ENCODE results near the gene BAAT.
"Not testable (repeated sequence)": the region's sequence is repeated elsewhere in the genome, so short reads cannot be mapped to it uniquely, and the experiment has no call there.

BAAT gene

DNA sequence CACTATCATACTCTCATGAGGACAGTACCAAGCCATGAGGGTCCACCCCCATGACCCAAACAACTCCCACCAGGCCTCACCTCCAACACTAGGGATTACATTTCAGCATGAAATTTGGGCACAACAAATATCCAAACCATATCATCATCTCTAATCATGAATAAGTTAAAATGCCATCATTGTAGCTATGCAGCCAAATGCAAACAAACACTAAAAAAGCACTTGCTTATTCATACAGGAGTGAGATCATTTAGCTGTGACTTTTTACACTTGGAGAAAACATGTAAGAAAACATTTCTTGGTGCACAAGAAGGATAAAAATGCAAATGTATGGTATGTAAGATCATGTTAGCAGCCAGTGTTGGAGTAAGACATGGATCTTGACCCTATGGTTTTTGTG, 24.2 kb downstream of the BAAT start:
- DNase-seq (ENCODE audit: low read depth, low spot score): no peak

DNA sequence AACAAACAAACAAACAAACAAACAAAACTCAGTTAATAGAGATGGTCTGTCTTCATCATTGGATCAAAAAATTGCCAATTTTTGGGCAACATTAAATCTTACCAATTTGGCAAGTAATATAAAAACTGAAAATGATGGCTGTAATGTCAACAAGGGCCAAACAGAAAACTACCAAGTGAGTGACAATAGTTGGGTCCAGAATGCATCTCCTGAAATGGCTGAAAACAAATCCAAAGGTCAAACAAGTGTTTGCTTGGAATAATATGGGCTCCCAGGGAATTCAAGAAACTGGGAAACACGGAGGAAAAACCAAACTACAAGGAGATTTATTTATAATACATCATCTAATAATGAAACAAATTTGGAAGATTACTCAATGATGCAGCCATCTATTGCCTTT, 25.1 kb downstream of the BAAT start:
- DNase-seq (ENCODE audit: low read depth, low spot score): no peak

DNA sequence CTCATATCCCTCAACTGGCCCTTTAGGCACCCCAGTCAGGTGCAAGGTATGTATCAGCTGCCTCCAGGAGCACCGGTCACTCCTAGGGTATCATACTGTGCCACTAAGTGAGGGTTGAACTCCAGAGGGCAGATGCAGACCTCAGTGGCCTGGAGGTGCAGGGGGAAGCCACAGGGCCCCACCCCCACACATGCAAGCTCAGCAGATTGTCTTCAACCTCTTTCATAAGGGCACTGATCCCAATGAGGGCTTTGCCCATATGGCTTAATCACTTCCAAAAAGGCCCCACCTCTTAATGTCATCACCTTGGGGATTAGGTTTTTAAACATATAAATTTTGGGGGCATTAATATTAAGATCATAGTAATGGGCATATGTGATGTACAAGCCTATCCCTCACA, 28.2 kb downstream of the BAAT start:
- DNase-seq (ENCODE audit: low read depth, low spot score): no peak

DNA sequence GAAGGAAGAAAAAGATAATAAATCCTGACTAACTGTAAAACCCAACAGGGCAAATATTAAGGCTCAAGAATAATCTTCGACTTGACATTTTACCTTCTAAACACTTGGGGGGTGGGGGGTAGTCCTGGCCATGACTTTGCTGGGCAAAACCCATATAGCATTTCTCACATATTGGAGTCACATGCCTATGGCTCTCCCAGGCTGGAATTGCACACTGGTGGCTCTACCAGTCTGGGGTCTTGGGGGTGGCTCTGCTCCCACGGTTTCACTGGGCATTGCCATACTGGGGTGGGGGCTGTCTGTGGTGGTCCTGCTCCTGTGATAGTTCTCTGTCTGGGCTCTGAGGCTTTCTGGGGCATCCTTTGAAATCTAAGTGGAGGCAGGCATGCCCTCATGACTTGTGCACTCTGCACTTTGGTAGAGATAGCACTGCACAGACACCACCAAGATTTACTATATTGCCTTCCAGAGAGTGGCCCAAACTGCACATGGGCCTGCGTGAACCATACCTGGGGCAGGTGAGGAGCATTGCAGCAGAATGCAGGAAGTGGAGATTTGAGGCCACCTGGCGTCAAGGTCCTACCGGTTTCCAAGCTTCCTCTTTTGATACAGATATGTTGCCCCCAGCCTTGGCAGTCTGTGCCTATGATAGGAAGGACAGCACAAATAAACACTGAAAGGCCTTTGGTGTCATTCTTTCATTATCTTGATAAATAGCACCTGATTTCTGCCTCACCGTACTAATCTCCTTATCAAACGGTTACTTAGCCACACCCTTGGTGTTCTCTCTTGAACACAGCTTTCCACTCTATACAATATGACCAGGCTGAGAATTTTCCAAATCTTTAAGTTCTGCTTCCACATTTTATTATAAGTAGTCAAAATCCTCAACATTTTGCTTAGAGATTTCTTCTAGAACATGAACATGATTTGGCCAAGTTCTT, 29.8 kb downstream of the BAAT start:
- no peak for DNase-seq (ENCODE audit: low read depth, low spot score)

DNA sequence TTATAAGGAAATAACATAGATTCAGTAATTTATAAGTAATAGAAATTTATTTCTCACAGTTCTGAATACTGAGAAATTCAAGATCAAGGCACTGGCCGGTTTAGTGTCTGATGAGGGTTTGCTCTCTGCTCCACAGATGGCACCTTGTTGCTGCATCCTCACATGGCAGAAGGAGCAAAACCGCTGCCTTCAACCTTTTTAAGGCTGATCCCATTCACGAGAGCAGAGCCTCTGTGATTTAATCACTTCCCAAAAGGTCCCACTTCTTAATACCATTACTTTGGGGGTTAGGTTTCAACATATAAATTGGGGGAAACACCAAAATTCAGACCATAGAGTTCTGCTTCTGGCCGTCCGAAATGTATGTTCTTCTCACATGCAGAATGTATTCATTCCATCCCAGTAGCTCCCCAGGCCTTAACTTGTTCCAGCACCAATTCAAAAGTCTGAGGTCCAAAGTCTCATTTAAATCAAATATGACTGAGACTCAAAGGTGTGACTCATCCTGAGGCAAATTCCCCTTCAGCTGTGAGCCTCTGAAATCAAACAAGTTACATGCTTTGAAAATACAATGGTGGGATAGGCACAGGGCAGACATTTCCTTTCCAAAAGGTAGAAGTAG, 30.6 kb downstream of the BAAT start:
- DNase-seq (ENCODE audit: low read depth, low spot score): no peak

GRCh38 chr9:101353683-101354082, 31.1 kb downstream of the BAAT start:
- no peak for DNase-seq (ENCODE audit: low read depth, low spot score)

DNA sequence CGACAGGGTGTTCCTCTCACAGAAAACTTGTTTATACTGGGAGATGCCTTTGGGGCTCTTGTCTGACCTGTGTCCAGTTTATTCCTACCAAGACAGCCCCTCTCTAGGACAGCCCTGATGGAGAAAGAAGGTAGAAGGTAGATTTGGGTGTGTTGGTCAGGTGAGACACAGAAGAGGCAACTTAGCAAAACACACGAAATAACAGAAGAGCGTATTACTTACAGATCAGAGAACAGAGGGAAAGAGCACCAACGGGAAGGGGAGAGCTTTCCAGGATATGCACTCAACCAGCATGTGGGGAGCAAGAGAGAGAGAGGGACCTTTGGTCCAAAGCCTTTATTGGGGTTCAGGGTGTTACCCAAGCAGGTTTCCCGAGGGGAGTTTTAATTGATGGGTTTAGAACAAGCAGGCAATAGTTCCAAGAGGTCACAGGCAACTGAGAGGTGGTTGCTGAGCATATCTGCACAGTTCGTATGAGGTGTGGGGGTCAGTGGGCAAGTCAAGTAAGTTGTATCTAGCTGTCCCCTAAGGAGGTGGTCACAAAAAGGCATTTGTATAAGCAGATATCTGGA, 31.8 kb downstream of the BAAT start:
- DNase-seq (ENCODE audit: low read depth, low spot score): no peak

- DNase-seq (ENCODE audit: low read depth, low spot score): no peak
Observed at GRCh38 chr9:101350285-101350684, 34.5 kb downstream of the BAAT start.

- DNase-seq (ENCODE audit: low read depth, low spot score): no peak
Observed at GRCh38 chr9:101342595-101342994, 42.2 kb downstream of the BAAT start.

DNA sequence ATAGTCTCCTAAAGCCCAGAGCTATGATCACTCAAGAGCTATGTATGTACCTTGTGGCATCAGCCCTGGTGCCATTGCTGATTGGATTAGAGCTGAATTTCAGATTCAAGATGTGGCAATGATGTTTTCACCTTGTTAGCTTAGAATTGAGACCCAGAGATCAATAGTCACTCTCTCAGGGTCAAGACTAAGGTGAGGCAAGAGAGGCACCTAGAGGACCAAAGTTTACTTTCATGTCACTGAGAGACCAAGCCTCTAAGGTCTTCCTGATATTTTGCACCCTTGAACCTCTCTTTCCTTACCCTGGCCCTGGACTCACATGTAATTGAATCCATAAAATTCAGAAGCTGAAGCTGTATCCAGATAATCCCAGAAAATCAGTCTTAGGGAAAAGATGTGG, 42.8 kb downstream of the BAAT start:
- no peak for DNase-seq (ENCODE audit: low read depth, low spot score)

GRCh38 chr9:101337237-101337636, 47.6 kb downstream of the BAAT start:
- DNase-seq (ENCODE audit: low read depth, low spot score): no peak

- DNase-seq (ENCODE audit: low read depth, low spot score): no peak
Observed at GRCh38 chr9:101336091-101336490, 48.7 kb downstream of the BAAT start.

GRCh38 chr9:101333926-101334702, 50.7 kb downstream of the BAAT start:
- no peak for DNase-seq (ENCODE audit: low read depth, low spot score)

DNA sequence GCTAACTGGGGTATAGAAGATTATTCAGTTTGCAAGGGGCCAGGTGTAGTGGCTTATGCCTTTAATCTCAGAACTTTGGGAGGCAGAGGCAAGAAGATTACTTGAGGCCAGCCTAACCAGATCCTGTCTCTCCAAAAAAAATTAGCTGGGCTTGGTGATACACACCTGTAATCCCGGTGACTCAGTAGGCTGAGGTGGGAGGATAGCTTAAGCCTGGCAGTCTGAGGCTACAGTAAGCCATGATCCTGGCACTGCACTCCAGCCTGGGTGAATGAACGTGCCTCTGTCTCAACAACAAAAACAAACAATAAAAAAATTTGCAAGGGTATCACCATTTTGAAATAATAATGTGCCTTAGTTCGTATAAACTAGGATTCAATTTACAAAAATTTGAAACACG, 51.3 kb downstream of the BAAT start:
- DNase-seq (ENCODE audit: low read depth, low spot score): no peak

DNA sequence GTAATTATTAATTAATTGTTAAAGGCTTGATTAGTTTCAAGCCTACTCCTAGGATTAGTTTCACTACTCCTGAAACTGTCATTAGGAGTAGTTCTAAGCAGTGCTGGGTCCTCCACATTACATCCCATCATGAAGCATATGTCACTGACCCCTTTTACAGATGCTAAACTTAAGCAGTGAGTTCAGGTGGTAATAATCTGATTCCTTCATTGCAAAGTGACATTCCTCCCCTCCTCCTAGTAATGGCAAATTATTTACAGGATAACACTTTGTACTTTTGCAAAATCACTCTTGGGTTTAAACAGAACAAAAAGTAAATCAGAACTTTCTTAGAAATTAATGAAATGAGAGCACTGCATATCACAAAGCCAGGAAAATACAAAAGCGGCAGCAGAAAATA, 52.4 kb downstream of the BAAT start:
- DNase-seq (ENCODE audit: low read depth, low spot score): no peak

DNA sequence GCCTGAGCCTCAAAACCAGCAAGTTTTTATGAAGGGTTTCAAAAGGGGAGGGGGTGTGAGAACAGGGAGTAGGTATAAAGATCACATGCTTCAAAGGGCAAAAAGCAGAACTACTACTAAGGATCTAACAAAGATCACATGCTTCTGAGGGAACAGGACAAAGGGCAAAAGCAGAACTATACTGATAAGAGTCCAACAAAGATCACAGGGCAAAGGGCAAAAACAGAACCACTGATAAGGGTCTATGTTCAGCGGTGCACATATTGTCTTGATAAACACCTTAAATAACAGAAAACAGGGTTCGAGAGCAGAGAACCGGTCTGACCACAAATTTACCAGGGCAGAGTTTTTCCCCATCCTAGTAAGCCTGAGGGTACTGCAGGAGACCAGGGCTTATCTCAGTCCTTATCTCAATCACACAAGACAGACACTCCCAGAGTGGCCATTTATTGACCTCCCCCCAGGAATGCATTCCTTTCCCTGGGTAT, 57.3 kb downstream of the BAAT start:
- not testable (repeated sequence) for DNase-seq (ENCODE audit: low read depth, low spot score)

- DNase-seq (ENCODE audit: low read depth, low spot score): no peak
Observed at GRCh38 chr9:101326501-101326900, 58.3 kb downstream of the BAAT start.

- no peak for DNase-seq (ENCODE audit: low read depth, low spot score)
Observed at GRCh38 chr9:101326035-101326434, 58.8 kb downstream of the BAAT start.

- no peak for DNase-seq (ENCODE audit: low read depth, low spot score)
Observed at GRCh38 chr9:101325053-101325452, 59.8 kb downstream of the BAAT start.

DNA sequence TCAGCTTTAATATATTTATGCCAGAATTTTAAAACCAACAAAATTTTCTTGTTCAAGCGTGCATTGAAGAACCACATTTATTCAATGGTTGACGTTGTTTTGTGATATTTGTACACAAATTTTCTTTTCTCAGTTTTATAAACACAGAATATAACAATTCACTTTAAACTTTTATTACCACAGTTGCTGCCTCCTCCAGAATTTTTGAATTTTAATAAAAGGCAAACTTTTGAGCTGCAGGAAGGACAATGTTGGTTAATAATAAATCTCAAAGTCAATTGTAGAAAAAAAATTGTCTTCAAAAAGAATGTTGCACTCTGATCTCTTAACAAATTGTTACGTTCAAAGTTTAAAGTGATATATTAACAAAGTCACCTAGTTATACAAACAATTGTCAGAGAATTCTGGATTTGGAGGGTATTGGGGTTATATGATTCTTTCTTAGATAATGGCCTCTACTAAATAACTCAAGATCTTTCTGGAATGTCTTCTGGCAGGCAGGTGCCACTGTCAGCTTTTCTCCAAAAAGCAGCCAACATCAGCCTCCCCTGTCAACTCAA, 60.5 kb downstream of the BAAT start:
- DNase-seq (ENCODE audit: low read depth, low spot score): no peak

GRCh38 chr9:101323129-101323528, 61.7 kb downstream of the BAAT start:
- no peak for DNase-seq (ENCODE audit: low read depth, low spot score)

DNA sequence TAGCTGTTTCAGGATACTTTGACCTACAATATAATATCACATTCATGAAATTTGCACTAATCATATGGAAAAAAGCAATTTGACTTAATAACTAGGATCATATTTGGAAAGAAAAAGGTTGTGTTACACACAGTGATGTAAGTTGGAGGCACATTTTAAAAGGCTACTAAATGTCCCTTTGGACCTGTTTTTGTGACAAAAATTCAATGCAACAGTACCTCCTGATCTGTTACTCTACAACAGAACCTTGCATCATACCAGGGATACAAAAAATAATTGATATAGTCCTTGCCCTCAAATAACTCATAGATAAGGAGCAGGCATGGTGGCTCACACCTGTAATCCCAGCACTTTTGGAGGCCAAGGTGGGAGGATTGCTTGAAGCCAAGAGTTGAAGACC, 67.1 kb downstream of the BAAT start:
- DNase-seq (ENCODE audit: low read depth, low spot score): no peak

All from brain pericyte (primary cell).